Stimulated activated CD4-positive, alpha-beta T cell treated with anti-CD3 and anti-CD28 coated beads, TNF-alpha, amount 100 ng/mL, for 1 hour (primary cell): ENCODE results near the gene PEAR1.

Experiments
- DNase-seq, 3 donors: peaks; one replicate each; pipeline ENCODE4 v3.0.0-alpha.2; 2020; ENCODE audit warnings: low read depth in 3 of 3, low spot score in 1 of 3

PEAR1 gene

DNA sequence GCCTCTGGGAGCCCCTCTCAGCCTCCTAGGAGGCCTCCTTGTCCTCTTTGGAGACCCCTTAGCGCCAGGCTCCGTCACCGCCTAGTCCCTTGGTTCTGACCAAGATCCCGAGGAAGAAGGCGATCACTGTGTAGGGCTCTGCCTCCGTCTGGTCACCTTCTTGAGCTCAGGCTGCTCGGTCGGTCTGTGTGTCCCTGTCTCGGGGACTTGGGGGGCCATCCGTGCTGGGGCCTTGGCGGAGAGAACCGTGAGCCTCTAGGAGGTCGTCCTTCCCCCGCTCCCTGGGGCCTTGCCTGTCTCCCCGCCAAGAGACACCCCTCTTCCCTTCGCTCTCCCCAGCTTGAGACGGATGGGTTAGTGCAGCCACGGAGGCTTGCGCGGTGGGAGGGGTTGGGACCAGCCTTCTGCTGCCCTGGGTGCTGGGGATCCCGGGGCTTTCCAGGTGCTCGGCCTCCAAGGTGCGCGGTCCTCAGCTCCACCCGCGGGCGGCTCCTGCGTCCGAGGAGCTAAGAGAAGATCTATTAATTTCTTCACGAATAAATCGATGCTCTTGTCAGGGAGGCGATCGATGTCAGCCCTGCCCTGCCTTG is 33.9 kb upstream of the PEAR1 start:
- DNase-seq = no peak

DNA sequence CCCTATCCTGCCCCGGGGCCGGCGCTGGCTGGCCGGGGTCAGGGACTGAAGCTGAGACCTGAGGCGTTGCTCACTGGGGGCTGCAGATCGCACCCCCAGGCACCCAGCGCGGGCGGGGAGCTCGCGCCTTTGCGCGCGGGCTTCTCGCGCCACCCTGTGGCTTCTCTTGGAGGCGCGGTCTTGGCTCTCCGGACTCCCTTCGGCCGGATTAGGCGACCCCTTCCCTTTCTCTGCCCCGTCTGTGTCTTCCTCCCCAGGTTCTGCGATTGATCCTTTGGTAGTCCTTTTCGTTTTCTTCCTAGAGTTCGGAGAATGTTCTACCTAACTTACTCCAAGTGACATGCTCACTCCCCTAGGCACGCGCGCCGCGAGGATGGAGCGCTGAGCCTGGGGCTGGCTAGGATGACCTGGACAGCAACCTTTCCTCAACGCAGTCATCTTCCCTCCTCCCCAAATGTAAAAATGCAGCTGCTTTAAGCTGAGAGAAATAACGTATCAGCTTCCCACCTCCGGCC is 33.3 kb upstream of the PEAR1 start:
- DNase-seq = peak in 1 of 3 donors; percentile 53

DNA sequence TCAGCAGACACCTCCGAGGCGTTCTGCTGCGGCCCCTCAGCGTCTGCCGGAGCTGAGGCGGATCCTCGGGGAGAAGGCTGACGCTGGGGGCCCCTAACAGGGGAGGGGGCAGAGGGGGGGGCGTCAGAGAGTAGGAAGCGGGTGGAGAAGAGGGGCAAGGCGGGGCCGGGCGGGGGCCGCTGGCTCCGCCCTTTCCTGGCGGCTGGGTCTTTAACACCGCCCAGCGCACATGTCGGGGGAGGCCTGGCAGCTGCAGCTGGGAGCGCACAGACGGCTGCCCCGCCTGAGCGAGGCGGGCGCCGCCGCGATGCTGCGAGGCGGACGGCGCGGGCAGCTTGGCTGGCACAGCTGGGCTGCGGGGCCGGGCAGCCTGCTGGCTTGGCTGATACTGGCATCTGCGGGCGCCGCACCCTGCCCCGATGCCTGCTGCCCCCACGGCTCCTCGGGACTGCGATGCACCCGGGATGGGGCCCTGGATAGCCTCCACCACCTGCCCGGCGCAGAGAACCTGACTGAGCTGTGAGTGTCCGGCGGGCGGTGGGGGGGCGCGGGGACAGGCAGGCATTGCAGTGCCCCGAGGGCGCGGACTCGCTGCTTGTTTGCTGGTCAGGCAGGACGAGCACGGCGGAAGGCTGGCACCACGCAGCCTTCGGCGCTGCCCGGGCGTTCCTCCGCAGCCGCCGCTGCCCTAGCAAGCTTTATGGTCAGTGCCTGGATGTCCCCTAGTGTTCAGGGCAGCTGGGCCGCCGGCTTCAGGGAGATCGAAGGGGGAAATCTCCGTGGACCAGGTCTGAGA is 32.7 kb upstream of the PEAR1 start, which contains the start of gene NTRK1:
NTRK1 (plus strand) TSS at position 238 of the 796 bp plus-strand sequence; CDS start at position 308, 70 bp downstream.
- DNase-seq = peak in 1 of 3 donors; percentile 14

DNA sequence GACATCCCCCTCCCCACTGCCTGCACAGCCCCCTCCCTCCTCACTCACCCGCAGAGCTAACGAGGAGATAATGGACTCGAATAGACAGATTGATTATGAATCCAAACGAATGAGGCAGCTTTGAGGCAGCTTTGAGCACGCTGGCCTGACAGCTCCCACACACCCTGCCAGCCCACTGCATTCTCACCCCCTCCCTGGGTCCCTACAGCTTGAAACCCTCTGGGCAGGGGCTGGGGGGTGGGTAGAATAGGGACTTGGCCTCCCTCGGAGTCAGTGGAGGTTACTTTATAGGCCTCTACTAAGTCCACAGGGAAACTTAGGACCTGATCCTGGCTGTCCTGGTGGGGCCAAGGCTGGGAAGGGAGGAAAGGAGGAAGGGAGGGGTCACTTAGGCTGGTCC is 30.9 kb upstream of the PEAR1 start:
- DNase-seq = no peak

DNA sequence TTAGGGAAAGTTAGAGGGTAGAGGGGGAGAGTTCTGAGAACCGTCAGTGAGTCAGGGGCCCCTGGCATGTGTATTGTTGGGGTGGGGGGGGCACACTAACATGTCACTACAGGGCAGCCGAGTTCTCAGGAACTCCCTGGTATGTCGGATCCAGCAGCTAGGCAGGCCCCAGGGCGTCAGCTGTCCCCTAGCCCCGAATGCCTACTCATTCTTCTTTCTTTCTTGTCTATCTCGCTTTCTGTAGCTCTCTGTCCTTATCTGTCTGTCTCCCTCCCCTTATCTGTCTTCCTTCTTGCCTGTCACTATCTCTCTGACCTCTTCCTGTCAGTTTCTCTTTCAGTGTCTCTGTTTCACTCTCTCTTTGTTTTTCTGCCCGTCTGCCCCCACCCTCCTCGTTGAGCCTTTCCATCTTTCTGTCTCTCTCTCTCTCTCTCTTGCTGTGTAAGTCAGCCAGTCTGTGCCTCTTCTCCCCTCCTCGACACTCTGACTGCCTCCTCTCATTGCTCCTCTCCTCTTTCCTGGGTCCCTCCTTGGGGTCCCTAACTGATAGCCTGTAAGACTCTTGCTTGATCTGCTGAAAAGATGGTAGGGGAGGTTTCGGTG is 30.4 kb upstream of the PEAR1 start:
- DNase-seq = no peak

DNA sequence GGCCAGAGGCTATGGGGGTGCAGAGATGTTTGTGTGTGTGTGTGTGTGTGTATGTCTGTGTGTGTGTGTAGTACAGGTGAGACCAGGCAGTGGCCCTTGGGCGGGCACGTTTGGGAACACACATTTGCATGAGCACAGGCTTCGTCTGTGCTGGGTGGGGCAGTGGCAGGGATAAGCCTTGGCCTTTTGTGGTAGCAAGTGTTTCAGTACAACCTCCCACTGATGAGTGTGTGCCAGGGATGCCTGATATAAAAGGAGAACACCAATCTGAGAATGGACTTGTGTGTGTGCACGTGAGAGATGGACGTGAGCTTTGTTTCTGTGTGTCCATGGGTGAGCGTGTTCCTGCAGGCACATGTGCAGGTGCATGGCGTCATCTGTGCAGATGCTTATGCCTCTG is 29.9 kb upstream of the PEAR1 start:
- DNase-seq = no peak

DNA sequence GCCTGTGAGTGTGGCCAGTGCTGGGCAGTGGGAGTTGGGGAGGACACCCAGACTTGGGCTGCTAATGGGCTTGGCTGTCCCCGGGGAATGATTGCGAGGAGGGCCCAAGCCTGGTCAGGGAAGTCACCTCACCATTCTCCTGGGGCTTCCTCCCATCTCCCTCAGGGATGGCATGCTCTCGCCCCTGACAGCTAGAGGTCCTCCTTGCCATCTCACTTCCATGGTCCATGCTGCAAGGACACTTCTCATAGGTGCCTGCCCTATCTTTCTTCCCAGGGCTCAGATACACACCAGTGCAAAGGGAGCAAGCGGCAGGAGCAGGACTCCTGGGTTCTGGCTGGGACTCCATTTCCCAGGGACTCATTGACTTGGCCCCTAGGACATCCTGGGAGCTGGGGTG is 28.7 kb upstream of the PEAR1 start:
- DNase-seq = no peak

DNA sequence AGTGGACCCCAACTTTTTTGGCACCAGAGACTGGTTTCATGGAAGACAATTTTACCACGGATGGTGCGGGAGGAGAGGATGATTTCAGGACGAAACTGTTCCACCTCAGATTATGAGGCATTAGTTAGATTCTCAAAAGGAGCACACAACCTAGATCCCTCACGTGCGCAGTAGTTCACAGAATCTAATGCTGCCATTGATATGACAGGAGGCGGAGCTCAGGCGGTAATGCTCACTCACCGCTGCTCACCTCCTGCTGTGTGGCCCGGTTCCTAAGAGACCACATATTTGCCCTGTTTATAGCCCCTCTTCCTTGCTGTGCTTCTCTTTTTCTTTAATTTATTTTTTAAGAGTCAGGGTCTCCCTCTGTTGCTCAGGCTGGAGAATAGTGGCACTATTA is 28.3 kb upstream of the PEAR1 start:
- no peak for DNase-seq

DNA sequence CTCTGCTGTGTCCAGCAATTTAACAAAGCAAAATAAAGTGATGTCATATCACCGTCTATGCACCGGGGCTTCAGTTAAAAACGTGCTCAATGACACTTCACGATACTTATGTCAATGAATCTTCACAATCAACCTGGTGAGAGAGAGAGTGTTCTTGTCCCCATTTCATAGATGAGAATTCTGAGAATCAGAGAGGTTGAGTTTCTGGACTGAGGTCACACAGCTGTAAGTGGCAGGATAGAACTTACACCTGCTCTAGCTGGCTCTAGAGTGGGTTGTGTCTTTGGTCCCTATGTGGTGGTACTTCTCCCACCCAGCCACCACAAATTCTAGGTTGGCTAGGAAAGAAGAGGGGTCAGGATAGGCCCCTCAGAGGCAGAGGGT is 27.7 kb upstream of the PEAR1 start:
- DNase-seq = no peak

DNA sequence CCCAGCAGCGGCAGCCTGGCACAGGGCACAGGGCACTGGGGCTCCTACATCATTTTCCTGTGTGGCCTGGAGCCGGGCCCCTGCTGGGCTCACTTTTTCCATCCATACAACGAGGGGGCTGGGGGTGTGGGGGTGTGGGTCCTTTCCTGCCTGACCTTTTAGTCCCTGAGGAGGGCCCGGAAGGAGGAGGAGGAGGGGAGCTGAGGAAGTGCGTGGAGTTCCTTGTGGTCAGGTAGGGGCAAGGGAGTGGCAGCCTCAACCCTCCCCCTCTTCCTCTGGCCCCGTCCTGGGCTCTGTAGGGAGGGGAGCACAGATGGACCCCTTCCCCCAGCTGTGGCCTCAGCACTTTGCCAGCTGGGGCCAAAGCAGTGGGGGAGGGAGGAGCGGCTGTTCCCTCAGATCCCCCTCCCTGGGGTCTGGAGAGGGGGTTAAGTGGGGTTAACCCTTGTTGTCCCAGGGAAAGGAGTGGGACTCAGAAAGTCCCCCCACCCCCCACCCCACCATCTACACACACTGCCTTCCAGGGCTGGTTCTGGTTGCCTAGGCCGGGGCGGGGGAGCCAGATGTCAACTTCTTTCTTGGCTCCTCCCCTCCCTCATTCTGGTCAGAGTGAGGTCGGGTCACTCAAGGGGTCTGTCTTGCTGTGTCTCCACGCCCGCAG is 27.1 kb upstream of the PEAR1 start:
- no peak for DNase-seq

DNA sequence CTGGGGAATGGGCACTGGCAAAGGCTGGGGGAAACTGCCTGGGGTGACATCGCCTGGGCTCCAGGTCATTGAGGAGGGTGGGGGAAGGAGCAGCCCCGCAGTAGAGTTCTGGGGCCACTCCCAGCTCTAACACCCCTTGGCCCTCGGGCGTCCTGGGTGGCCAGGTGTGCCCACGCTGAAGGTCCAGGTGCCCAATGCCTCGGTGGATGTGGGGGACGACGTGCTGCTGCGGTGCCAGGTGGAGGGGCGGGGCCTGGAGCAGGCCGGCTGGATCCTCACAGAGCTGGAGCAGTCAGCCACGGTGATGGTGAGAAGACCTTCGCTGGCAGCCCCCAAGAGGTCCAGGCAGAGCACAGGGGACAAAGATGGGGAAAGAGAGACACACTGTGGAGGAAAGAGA is 25.2 kb upstream of the PEAR1 start:
- DNase-seq = no peak

DNA sequence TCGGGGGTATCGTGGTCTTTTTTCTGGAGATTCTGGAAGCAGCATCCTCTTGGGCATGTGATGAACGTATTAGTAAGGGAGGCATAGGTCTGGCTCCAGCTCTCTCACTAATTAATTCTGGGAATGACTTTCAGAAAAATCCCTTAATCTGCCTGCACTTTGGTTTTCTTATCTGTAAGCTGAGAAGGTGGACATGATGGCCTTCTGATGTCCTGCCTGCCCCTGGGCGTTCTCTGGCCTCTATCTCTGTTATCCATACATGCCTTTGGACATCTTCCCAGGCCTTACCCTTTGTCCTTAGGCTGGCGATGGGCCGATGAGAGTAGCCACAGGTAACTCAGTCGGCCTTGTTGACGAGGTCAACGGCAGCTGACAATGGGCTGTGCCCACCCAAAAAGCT is 24.1 kb upstream of the PEAR1 start:
- DNase-seq = no peak

DNA sequence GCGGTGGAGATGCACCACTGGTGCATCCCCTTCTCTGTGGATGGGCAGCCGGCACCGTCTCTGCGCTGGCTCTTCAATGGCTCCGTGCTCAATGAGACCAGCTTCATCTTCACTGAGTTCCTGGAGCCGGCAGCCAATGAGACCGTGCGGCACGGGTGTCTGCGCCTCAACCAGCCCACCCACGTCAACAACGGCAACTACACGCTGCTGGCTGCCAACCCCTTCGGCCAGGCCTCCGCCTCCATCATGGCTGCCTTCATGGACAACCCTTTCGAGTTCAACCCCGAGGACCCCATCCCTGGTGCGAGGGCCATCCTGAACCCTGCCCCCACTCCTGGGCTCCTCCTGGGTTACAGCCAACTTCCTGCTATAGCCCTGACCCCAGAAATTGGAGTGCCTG is 19.9 kb upstream of the PEAR1 start:
- no peak for DNase-seq

DNA sequence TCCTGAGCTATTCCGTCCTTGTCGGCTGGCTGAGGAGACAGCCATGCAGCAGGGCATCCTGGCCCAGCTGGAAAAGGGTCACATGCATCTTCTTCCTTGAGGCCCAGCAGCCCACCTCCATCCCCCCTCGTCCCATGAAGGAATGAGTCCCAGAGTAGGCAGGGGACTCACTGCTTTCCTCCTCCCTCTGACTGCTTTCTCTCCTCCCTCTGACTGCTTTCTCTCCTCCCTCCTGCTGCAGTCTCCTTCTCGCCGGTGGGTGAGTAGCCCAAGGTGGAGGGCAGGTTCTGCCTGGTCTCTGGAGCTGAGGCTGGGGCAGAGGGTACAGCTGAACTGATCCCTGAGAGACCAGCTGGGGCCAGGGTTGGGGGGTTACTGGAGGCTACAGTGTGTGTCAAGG is 19.4 kb upstream of the PEAR1 start:
- DNase-seq = no peak

DNA sequence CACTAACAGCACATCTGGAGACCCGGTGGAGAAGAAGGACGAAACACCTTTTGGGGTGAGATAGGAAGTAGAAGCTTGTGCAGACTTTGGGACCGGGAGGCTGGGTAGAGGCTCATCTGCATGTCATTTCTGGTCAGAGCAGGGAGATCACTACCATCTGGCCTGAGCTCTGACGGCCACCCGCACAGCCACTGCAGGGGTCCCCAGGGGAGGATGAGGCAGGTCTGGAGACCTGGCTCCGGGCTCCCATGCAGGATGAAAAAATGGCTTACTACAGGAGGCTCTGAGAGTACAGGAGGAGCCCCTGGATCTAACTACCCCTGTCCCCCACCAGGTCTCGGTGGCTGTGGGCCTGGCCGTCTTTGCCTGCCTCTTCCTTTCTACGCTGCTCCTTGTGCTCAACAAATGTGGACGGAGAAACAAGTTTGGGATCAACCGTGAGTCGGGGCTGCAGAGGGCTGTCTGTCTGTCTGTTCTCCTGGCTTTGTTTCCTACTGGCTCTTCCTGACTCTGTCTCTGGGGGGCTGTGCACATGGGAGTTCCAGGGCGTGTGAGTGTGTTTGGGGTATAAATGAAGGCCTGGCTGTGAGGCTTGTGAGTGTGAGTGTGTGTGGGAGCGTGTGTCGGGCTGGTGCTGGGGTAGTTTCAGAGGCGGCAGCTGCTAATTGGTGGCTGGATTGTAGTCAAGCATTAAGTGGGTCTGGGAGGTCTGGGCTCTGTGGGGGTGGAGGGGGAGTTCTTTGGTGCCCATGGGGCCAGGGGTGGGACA is 18.8 kb upstream of the PEAR1 start:
- no peak for DNase-seq

DNA sequence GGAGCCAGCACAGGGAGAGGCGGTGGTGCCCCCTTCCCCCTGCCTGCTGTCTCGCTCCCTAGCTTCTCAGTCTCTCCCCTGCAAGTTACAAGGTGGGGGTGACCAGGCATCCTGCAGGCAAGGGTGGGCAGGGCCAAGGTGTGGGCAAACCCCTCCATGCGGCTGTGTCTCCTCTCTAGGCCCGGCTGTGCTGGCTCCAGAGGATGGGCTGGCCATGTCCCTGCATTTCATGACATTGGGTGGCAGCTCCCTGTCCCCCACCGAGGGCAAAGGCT is 18.2 kb upstream of the PEAR1 start:
- no peak for DNase-seq

DNA sequence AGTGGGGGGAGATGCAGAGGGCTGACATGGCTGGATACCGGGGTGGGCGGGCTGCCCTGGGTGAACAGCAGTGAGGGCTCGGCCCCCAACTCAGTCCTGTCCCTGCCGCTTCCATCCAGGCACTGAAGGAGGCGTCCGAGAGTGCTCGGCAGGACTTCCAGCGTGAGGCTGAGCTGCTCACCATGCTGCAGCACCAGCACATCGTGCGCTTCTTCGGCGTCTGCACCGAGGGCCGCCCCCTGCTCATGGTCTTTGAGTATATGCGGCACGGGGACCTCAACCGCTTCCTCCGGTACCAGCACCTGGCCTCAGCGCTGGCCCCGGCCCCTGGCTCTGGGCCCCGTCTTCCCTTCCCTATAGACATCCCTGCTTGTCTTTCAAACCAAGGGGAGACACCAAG is 17.2 kb upstream of the PEAR1 start:
- no peak for DNase-seq

DNA sequence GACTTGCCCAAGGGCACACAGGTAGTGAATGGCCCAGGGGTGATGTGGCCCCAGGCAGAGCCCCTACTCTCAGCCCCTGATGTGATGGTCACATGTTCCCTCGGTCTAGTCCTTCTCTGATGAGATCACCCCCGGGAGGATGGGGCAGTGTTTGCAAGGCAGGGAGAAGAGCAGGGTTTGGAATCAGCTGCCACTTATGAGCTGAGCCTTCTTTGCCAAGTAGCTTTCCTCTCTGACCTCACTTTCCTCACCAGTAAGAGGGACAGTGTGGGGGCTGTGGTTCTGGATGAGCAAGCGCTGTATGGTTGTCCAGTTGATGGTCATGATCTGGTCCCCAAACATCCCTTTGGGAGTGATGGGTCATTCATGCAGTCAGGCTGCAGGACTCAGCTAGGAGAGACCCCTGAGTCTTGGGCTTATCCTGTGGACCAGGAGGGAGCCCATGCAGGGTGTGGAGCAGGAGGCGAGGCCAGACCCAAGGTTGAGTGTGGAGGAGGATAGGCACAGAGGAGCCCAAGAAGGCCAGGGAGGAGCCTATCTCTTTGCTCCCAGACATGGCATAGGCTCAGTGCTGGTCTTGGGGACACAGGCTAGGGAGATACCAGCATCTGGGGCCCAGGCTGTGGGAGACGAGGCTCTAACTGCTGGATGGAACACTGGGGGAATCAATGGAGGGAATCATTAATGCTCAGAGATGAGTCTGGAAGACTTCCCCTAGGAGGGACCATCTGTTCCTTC is 15.9 kb upstream of the PEAR1 start:
- no peak for DNase-seq

DNA sequence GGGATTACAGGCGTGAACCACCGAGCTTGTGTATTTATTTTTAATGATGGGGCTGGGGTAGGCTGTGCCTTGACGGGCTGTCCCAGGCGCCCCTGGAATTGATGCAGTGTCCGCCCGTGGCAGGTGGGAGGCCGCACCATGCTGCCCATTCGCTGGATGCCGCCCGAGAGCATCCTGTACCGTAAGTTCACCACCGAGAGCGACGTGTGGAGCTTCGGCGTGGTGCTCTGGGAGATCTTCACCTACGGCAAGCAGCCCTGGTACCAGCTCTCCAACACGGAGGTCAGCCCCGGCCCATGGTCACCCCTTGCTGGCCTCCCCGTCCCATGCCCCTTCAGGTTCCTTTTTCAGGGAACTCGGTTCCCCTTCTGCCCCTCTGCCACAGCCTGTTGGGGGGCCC is 13.6 kb upstream of the PEAR1 start:
- no peak for DNase-seq

DNA sequence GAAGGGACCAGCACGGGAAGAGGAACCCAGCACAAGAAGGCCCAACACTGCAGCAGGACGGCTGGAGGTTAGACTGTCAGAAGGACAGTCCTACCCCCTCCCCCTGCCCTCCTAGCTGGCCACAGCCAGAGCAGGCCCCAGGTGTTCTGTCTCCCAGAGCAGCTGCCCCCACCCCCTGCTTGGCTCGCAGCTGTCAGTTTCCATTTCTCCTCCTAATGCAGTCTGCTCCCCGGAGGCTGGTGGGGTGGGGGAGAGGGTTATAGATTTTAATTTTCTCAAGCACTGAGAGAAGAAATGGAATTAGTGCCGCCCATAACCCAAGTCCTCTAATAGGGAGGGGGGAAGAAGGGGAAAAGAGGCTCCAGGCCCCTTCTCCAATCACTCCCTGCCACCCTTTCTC is 13.0 kb upstream of the PEAR1 start:
- DNase-seq = no peak

DNA sequence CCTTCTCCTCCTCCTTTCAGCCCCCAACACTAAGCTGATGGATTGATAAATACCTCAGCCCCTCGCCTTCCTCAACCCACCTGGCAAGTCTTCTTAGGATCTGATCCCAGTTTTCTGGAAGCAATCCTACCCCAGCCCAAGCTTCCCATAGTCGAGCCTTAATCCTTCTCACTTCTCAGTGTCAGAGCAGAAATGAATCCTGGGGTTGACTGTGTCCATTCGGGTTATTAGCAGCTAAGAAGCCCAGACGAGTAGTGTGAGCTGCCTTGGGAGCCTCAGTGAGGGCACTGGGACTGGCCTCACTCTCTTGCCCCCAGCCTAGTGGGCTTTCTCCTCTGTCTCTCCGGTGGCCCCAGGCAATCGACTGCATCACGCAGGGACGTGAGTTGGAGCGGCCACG is 12.4 kb upstream of the PEAR1 start:
- no peak for DNase-seq
